ENCODE results near the gene UBL3. TPM values are rescaled to one million over a fixed set of nuclear protein-coding genes. Genes with fewer than 3 reads are reported as not detected.

UBL3 gene
- total RNA-seq, 2 donors from 2014 or later = 46.8 to 60.7 TPM

GRCh38 chr13:29785978-29786377 is 64.4 kb downstream of the UBL3 start:
- intact Hi-C loops (cut with DNase I, micrococcal nuclease) = no loop called here
- DNase-seq = no peak
- peak; percentile 53 for ATAC-seq

GRCh38 chr13:29782798-29783197 is 67.6 kb downstream of the UBL3 start:
- ATAC-seq (no peak), DNase-seq (no peak)
- intact Hi-C loops (cut with DNase I, micrococcal nuclease) = no loop called here

- ATAC-seq = no peak
- intact Hi-C loops (cut with DNase I, micrococcal nuclease) = loop anchor here in 1 of 2 donors (5.0 kb wide), 1 partner anchor 337 kb away; no protein-coding TSS in a partner anchor
- DNase-seq = no peak
These were observed 75.6 kb downstream of the UBL3 start for GRCh38 chr13:29774830-29775229.

- DNase-seq (no peak), ATAC-seq (peak; percentile 89)
- intact Hi-C loops (cut with DNase I, micrococcal nuclease) = loop anchor here in 1 of 2 donors (5.0 kb wide), 1 partner anchor 341 kb away; no protein-coding TSS in a partner anchor
These were observed 79.2 kb downstream of the UBL3 start for GRCh38 chr13:29771247-29771646.

GRCh38 chr13:29767006-29767405 is 83.4 kb downstream of the UBL3 start:
- DNase-seq = no peak
- ATAC-seq = no peak
- intact Hi-C loops (cut with DNase I, micrococcal nuclease) = no loop called here

- DNase-seq (peak; percentile 29 to 49), ATAC-seq (peak; percentile 88)
- intact Hi-C loops (cut with DNase I, micrococcal nuclease) = no loop called here
These were observed 86.8 kb downstream of the UBL3 start for GRCh38 chr13:29763436-29764180.

- ATAC-seq (no peak), DNase-seq (no peak)
- intact Hi-C loops (cut with DNase I, micrococcal nuclease) = no loop called here
These were observed 88.6 kb downstream of the UBL3 start for GRCh38 chr13:29761815-29762214.

GRCh38 chr13:29761160-29761559 is 89.3 kb downstream of the UBL3 start:
- DNase-seq (no peak), ATAC-seq (no peak)
- intact Hi-C loops (cut with DNase I, micrococcal nuclease) = no loop called here

- no peak for DNase-seq
- intact Hi-C loops (cut with DNase I, micrococcal nuclease) = no loop called here
- ATAC-seq = no peak
These were observed 89.9 kb downstream of the UBL3 start for GRCh38 chr13:29760544-29760943.

GRCh38 chr13:29758531-29759114 is 91.8 kb downstream of the UBL3 start:
- ATAC-seq (peak; percentile 70), DNase-seq (peak; percentile 37 to 60)
- intact Hi-C loops (cut with DNase I, micrococcal nuclease) = no loop called here

- ATAC-seq = no peak
- no peak for DNase-seq
- intact Hi-C loops (cut with DNase I, micrococcal nuclease) = no loop called here
These were observed 93.9 kb downstream of the UBL3 start for GRCh38 chr13:29756506-29756905.

GRCh38 chr13:29754473-29754806 is 96.0 kb downstream of the UBL3 start:
- intact Hi-C loops (cut with DNase I, micrococcal nuclease) = no loop called here
- no peak for ATAC-seq
- DNase-seq = no peak

GRCh38 chr13:29753618-29754472 is 96.6 kb downstream of the UBL3 start:
- intact Hi-C loops (cut with DNase I, micrococcal nuclease) = no loop called here
- ATAC-seq = no peak
- DNase-seq = no peak

- DNase-seq = no peak
- no peak for ATAC-seq
- intact Hi-C loops (cut with DNase I, micrococcal nuclease) = no loop called here
These were observed 98.2 kb downstream of the UBL3 start for GRCh38 chr13:29752175-29752574.

- DNase-seq (no peak), ATAC-seq (no peak)
- intact Hi-C loops (cut with DNase I, micrococcal nuclease) = no loop called here
These were observed 100.3 kb downstream of the UBL3 start for GRCh38 chr13:29750183-29750530.

GRCh38 chr13:29749401-29750182 is 100.8 kb downstream of the UBL3 start:
- intact Hi-C loops (cut with DNase I, micrococcal nuclease) = no loop called here
- DNase-seq (no peak), ATAC-seq (no peak)

- DNase-seq (peak in 1 of 2 donors; percentile 33), ATAC-seq (peak; percentile 73)
- intact Hi-C loops (cut with DNase I, micrococcal nuclease) = no loop called here
These were observed 102.3 kb downstream of the UBL3 start for GRCh38 chr13:29748097-29748496.

GRCh38 chr13:29746148-29746677 is 104.2 kb downstream of the UBL3 start:
- ATAC-seq (peak; percentile 82), DNase-seq (no peak)
- intact Hi-C loops (cut with DNase I, micrococcal nuclease) = no loop called here

GRCh38 chr13:29745704-29746103 is 104.7 kb downstream of the UBL3 start:
- ATAC-seq (peak; percentile 12), DNase-seq (no peak)
- intact Hi-C loops (cut with DNase I, micrococcal nuclease) = no loop called here

All from left colon (tissue), 2 donors.